BE2C (cell line): Measurements from ENCODE around the gene SERGEF.

Source experiments
- DNase-seq: peaks from one replicate; pipeline ENCODE4 v3.0.0-alpha.2; 2020
- H3K27me3 ChIP-seq: fragments of 250-450 bp; sonication (Bioruptor Pico); 2 replicates; pipeline ENCODE4 v1.5.1; 2020; ENCODE audit warnings: mild to moderate bottlenecking
- H3K36me3 ChIP-seq: fragments of 250-450 bp; sonication (Bioruptor Pico); 2 replicates; pipeline ENCODE4 v1.5.1; 2020; ENCODE audit warnings: mild to moderate bottlenecking
- H3K4me1 ChIP-seq: fragments of 250-450 bp; sonication (Bioruptor Pico); 2 replicates; pipeline ENCODE4 v1.5.1; 2020
- H3K4me3 ChIP-seq: 2 replicates; pipeline ENCODE4 v1.5.1; 2011; ENCODE audit warnings: low read depth, low read length
- H3K9me3 ChIP-seq: fragments of 250-450 bp; sonication (Bioruptor Pico); 2 replicates; pipeline ENCODE4 v1.5.1; 2020
- CTCF ChIP-seq: IDR thresholded peaks from 2 replicates; pipeline ENCODE4 v1.5.1; 2012; ENCODE audit warnings: mild to moderate bottlenecking, low read depth, low read length

Gene SERGEF

GRCh38 chr11:18014876-18015275 lies 2.0 kb upstream of the SERGEF start:
- no peak for DNase-seq
- H3K4me3 ChIP-seq = no peak overlapping the region
- TF ChIP-seq CTCF = no peak
- no peaks in the 10 kb centered on the region for H3K9me3 ChIP-seq
- peaks cover 6% of the 10 kb centered on the region; the same call in 1 of the 2 replicates for H3K27me3 ChIP-seq
- H3K36me3 ChIP-seq = no peaks in the 10 kb centered on the region
- no peaks in the 10 kb centered on the region for H3K4me1 ChIP-seq

- Histone ChIP-seq H3K4me3 (peak overlapping the region; percentile 72), H3K36me3 (no peaks in the 10 kb centered on the region), H3K27me3 (peaks cover 6% of the 10 kb centered on the region; the same call in 1 of the 2 replicates), H3K9me3 (no peaks in the 10 kb centered on the region), H3K4me1 (no peaks in the 10 kb centered on the region)
- DNase-seq = no peak
- no peak for TF ChIP-seq CTCF
Observed at GRCh38 chr11:18013790-18014507, 1.1 kb upstream of the SERGEF start.

- no peak for DNase-seq
- no peaks in the 10 kb centered on the region for H3K9me3 ChIP-seq
- peaks cover 6% of the 10 kb centered on the region; the same call in 1 of the 2 replicates for H3K27me3 ChIP-seq
- H3K36me3 ChIP-seq = no peaks in the 10 kb centered on the region
- no peak for TF ChIP-seq CTCF
- H3K4me3 ChIP-seq = peak overlapping the region; percentile 72
- H3K4me1 ChIP-seq = no peaks in the 10 kb centered on the region
Observed at GRCh38 chr11:18012122-18012905, 533 bp downstream of the SERGEF start.

GRCh38 chr11:18011633-18012032 lies 1.2 kb downstream of the SERGEF start:
- Histone ChIP-seq H3K27me3 (peaks cover 6% of the 10 kb centered on the region; the same call in 1 of the 2 replicates), H3K36me3 (no peaks in the 10 kb centered on the region), H3K9me3 (no peaks in the 10 kb centered on the region), H3K4me1 (no peaks in the 10 kb centered on the region), H3K4me3 (no peak overlapping the region)
- no peak for TF ChIP-seq CTCF
- no peak for DNase-seq

GRCh38 chr11:18010977-18011586 lies 1.8 kb downstream of the SERGEF start:
- no peak overlapping the region for H3K4me3 ChIP-seq
- no peaks in the 10 kb centered on the region for H3K4me1 ChIP-seq
- no peak for DNase-seq
- TF ChIP-seq CTCF = no peak
- H3K27me3 ChIP-seq = peaks cover 6% of the 10 kb centered on the region; the same call in 1 of the 2 replicates
- no peaks in the 10 kb centered on the region for H3K9me3 ChIP-seq
- H3K36me3 ChIP-seq = no peaks in the 10 kb centered on the region
